H1 (cell line): Measurements from ENCODE around the gene SMC2. TPM values are rescaled to one million over a fixed set of nuclear protein-coding genes. Genes with fewer than 3 reads are reported as not detected.

Experiments
- CTCF ChIA-PET: fragments of 300-600 bp; sonication (Branson Sonifier 250); formaldehyde crosslinking; loops from one replicate; lab custom pipeline; 2021; ENCODE audit not compliant: partially characterized antibody; lab: Charles Lee
- POLR2A ChIA-PET: fragments of 300-600 bp; sonication (Branson Sonifier 250); formaldehyde crosslinking; loops from one replicate; lab custom pipeline; 2021; ENCODE audit warnings: inconsistent platforms; ENCODE audit not compliant: partially characterized antibody; lab: Charles Lee
- DNase-seq, 2 experiments: peaks; one replicate each; pipeline versions ENCODE4 v3.0.0 to v3.0.0-alpha.2; 2010 to 2022; ENCODE audit warnings: low spot score in 2 of 2, low read depth in 1 of 2, mixed read lengths in 1 of 2
- FAIRE-seq: peaks from 2 replicates; lab custom pipeline; 2011; peaks lifted over from hg19 to GRCh38; lab: Jason Lieb, UNC
- H2AFZ ChIP-seq: 2 replicates; pipeline ENCODE4 v1.8.1; 2012; ENCODE audit warnings: low read length, inconsistent platforms
- H2AK5ac ChIP-seq: 2 replicates; pipeline ENCODE4 v1.6.1; 2013; ENCODE audit warnings: low read depth, low read length
- H2BK120ac ChIP-seq: replicated peaks from 2 replicates; pipeline ENCODE3; 2013; ENCODE audit warnings: low read depth, low read length, inconsistent platforms
- H2BK12ac ChIP-seq: 2 replicates; pipeline ENCODE4 v1.6.1; 2013; ENCODE audit warnings: low read depth, low read length
- H2BK15ac ChIP-seq: 2 replicates; pipeline ENCODE4 v1.6.1; 2013; ENCODE audit warnings: low read length
- H2BK20ac ChIP-seq: 2 replicates; pipeline ENCODE4 v1.6.1; 2013; ENCODE audit warnings: low read length
- H2BK5ac ChIP-seq: 2 replicates; pipeline ENCODE4 v1.6.1; 2013; ENCODE audit warnings: low read depth, low read length
- H3K14ac ChIP-seq: 2 replicates; pipeline ENCODE4 v1.6.1; 2013; ENCODE audit warnings: inconsistent platforms; ENCODE audit not compliant: insufficient read length
- H3K18ac ChIP-seq: 2 replicates; pipeline ENCODE4 v1.6.1; 2013; ENCODE audit warnings: low read length; ENCODE audit errors: extremely low read depth
- H3K23ac ChIP-seq: 2 replicates; pipeline ENCODE4 v1.6.1; 2013; ENCODE audit warnings: inconsistent platforms; ENCODE audit not compliant: insufficient read length
- H3K23me2 ChIP-seq: 2 replicates; pipeline ENCODE4 v1.6.1; 2013; ENCODE audit warnings: low read depth, low read length
- H3K27ac ChIP-seq: 2 replicates; pipeline ENCODE4 v1.6.1; 2011; ENCODE audit warnings: low read depth, low read length, inconsistent platforms
- H3K27me3 ChIP-seq, 4 experiments: replicated peaks in 1 of 4; 1 replicate in 1 of 4; 2 replicates in 3 of 4; pipeline versions ENCODE4 v1.6.1 to v1.8.1; 2011 to 2013; ENCODE audit warnings: low read length in 3 of 4, mild to moderate bottlenecking in 3 of 4, inconsistent platforms in 2 of 4, mixed read lengths in 2 of 4, moderate library complexity in 1 of 4; ENCODE audit not compliant: control insufficient read depth in 3 of 4, insufficient read depth in 3 of 4; ENCODE audit errors: extremely low read depth in 1 of 4
- H3K36me3 ChIP-seq, 4 experiments: 2 replicates each; pipeline versions ENCODE4 v1.6.1 to v1.8.1; 2011 to 2013; ENCODE audit warnings: mild to moderate bottlenecking in 4 of 4, low read length in 3 of 4, moderate library complexity in 2 of 4, control low read depth in 1 of 4, inconsistent platforms in 1 of 4; ENCODE audit not compliant: insufficient read depth in 4 of 4, control insufficient read depth in 2 of 4
- H3K4ac ChIP-seq: replicated peaks from 2 replicates; pipeline ENCODE3; 2013; ENCODE audit warnings: low read length, low read depth, mixed read lengths, inconsistent platforms; ENCODE audit not compliant: insufficient read length
- H3K4me1 ChIP-seq, 4 experiments: replicated peaks in 1 of 4; 1 replicate in 1 of 4; 2 replicates in 3 of 4; pipeline versions ENCODE4 v1.6.1 to v1.8.1; 2011 to 2013; ENCODE audit warnings: low read length in 3 of 4, inconsistent platforms in 2 of 4, mixed read lengths in 1 of 4; ENCODE audit not compliant: insufficient read depth in 4 of 4, control insufficient read depth in 3 of 4
- H3K4me2 ChIP-seq, 2 experiments: 2 replicates each; pipeline versions ENCODE4 v1.6.1 to v1.8.1; 2011 to 2013; ENCODE audit warnings: low read depth in 2 of 2, low read length in 2 of 2, control low read depth in 1 of 2, inconsistent platforms in 1 of 2, mild to moderate bottlenecking in 1 of 2; ENCODE audit not compliant: insufficient read depth in 1 of 2
- H3K4me3 ChIP-seq, 4 experiments: fragments of 200-600, 300-600 bp in 1 of 4; sonication (generic), shearing (Covaris generic), sonication (Bioruptor Twin) in 1 of 4; 2 replicates each; pipeline versions ENCODE4 v1.5.1 to v1.8.1; 2011 to 2016; ENCODE audit warnings: low read length in 4 of 4, low read depth in 3 of 4, control low read depth in 2 of 4, inconsistent platforms in 2 of 4, mild to moderate bottlenecking in 2 of 4, mixed read lengths in 1 of 4, moderate library complexity in 1 of 4; ENCODE audit not compliant: insufficient read depth in 2 of 4; ENCODE audit errors: extremely low read depth in 1 of 4
- H3K56ac ChIP-seq: replicated peaks from 2 replicates; pipeline ENCODE3; 2013; ENCODE audit warnings: low read depth, mild to moderate bottlenecking, mixed read lengths, low read length, inconsistent platforms; ENCODE audit not compliant: insufficient read length
- H3K79me1 ChIP-seq: 2 replicates; pipeline ENCODE4 v1.6.1; 2013; ENCODE audit warnings: low read depth, low read length, control low read depth
- H3K79me2 ChIP-seq, 2 experiments: 2 replicates each; pipeline versions ENCODE4 v1.6.1 to v1.8.1; 2012 to 2013; ENCODE audit warnings: low read length in 2 of 2, mild to moderate bottlenecking in 2 of 2, inconsistent platforms in 1 of 2; ENCODE audit not compliant: insufficient read depth in 2 of 2, control insufficient read depth in 1 of 2
- H3K9ac ChIP-seq, 4 experiments: replicated peaks in 1 of 4; 1 replicate in 1 of 4; 2 replicates in 3 of 4; pipeline versions ENCODE4 v1.6.1 to v1.8.1; 2011 to 2013; ENCODE audit warnings: low read depth in 3 of 4, low read length in 3 of 4, control low read depth in 2 of 4, mild to moderate bottlenecking in 2 of 4, moderate library complexity in 2 of 4, inconsistent platforms in 1 of 4; ENCODE audit errors: extremely low read depth in 1 of 4
- H3K9me3 ChIP-seq, 2 experiments: 2 replicates each; pipeline versions ENCODE4 v1.6.1 to v1.8.1; 2012 to 2013; ENCODE audit warnings: mild to moderate bottlenecking in 2 of 2, moderate library complexity in 2 of 2, control low read depth in 1 of 2, inconsistent platforms in 1 of 2, low read depth in 1 of 2, low read length in 1 of 2, mixed read lengths in 1 of 2; ENCODE audit not compliant: insufficient read depth in 2 of 2
- H4K20me1 ChIP-seq, 2 experiments: replicated peaks in 1 of 2; 2 replicates each; pipeline versions ENCODE3 to v1.8.1; 2011 to 2013; ENCODE audit warnings: inconsistent platforms in 2 of 2, low read length in 2 of 2, mild to moderate bottlenecking in 1 of 2; ENCODE audit not compliant: insufficient read depth in 2 of 2, control insufficient read depth in 1 of 2
- H4K5ac ChIP-seq: 2 replicates; pipeline ENCODE4 v1.6.1; 2013; ENCODE audit warnings: low read length, low read depth, mixed read lengths, inconsistent platforms; ENCODE audit not compliant: insufficient read length
- H4K8ac ChIP-seq: 2 replicates; pipeline ENCODE4 v1.8.0; 2013; ENCODE audit warnings: mild to moderate bottlenecking, moderate library complexity, low read length, inconsistent platforms; ENCODE audit not compliant: insufficient read depth; ENCODE audit errors: extremely low read depth
- H4K91ac ChIP-seq: replicated peaks from 2 replicates; pipeline ENCODE3; 2013; ENCODE audit warnings: low read length, mixed read lengths, inconsistent platforms; ENCODE audit not compliant: insufficient read length
- CTBP2 ChIP-seq: IDR thresholded peaks from 2 replicates; pipeline ENCODE4 v1.7.0; 2011; ENCODE audit warnings: borderline replicate concordance, mild to moderate bottlenecking, moderate library complexity, mixed read lengths, low read length; ENCODE audit not compliant: insufficient read depth, insufficient read length
- FOSL1 ChIP-seq: IDR thresholded peaks from 2 replicates; pipeline ENCODE4 v1.6.1; 2011; ENCODE audit warnings: mild to moderate bottlenecking, low read depth, low read length, moderate library complexity; ENCODE audit not compliant: insufficient read depth
- JUN ChIP-seq: IDR thresholded peaks from 2 replicates; pipeline ENCODE4 v1.6.1; 2011; ENCODE audit warnings: low read depth, mild to moderate bottlenecking, improper control_type of control experiment, low read length
- MAFK ChIP-seq: IDR thresholded peaks from 2 replicates; pipeline ENCODE4 v1.6.1; 2012; ENCODE audit warnings: low read depth, mild to moderate bottlenecking, improper control_type of control experiment, low read length
- POU5F1 ChIP-seq: IDR thresholded peaks from 2 replicates; pipeline ENCODE4 v1.6.1; 2011; ENCODE audit warnings: low read depth, mild to moderate bottlenecking, low read length, moderate library complexity
- SP1 ChIP-seq: IDR thresholded peaks from 2 replicates; pipeline ENCODE4 v1.6.1; 2011; ENCODE audit warnings: low read depth, low read length
- SP2 ChIP-seq: IDR thresholded peaks from 2 replicates; pipeline ENCODE4 v1.6.1; 2012; ENCODE audit warnings: mild to moderate bottlenecking, low read length, inconsistent platforms
- SP4 ChIP-seq: IDR thresholded peaks from 2 replicates; pipeline ENCODE4 v1.6.1; 2012; ENCODE audit warnings: low read length, inconsistent platforms
- SRF ChIP-seq: IDR thresholded peaks from 2 replicates; pipeline ENCODE4 v1.6.1; 2011; ENCODE audit warnings: mild to moderate bottlenecking, low read depth, low read length, moderate library complexity
- TAF1 ChIP-seq: IDR thresholded peaks from 2 replicates; pipeline ENCODE4 v1.6.1; 2011; ENCODE audit warnings: mild to moderate bottlenecking, low read depth, low read length
- WGBS, 2 experiments: shearing (Covaris generic) in 1 of 2; methylation state at CpG; one replicate each; pipeline versions ENCODE4 v1.1.6 to v1.1.7; 2013 to 2015; ENCODE audit warnings: low lambda C conversion rate in 2 of 2, mixed read lengths in 2 of 2, inconsistent platforms in 1 of 2, low coverage in 1 of 2, missing lambda C conversion rate in 1 of 2; ENCODE audit not compliant: insufficient replicate concordance in 2 of 2, insufficient coverage in 1 of 2, insufficient read length in 1 of 2; ENCODE audit errors: extremely low coverage in 1 of 2, missing lambda C conversion rate in 1 of 2; 5-methylcytosine and 5-hydroxymethylcytosine counted together
- polyA plus RNA-seq, 7 experiments: library from polyadenylated mRNA; depleted of rRNA in 3 of 7; stranded (reverse) in 5 of 7; unstranded in 2 of 7; fragments of >200 nt in 5 of 7; fragments of 200-250 nt in 2 of 7; gene quantifications; 1 replicate in 5 of 7; 2 replicates in 1 of 7; 4 replicates in 1 of 7; pipeline versions ENCODE4 v1.2.1 to v1.2.3, GENCODE V29; 2011 to 2013; ENCODE audit warnings: missing spikeins in 2 of 7, mixed read lengths in 2 of 7
- total RNA-seq: library from RNA; stranded (reverse); fragmentation: NEBNext Ultra II Directional; extraction: Animal tissue kit (Norgen Biotek cat#: 25700); gene quantifications from 2 replicates; pipeline ENCODE4 v1.2.1, GENCODE V29; 2021
- TF ChIP-seq, protein P1 (sequence below): IDR thresholded peaks from 2 replicates; pipeline ENCODE4 v1.6.1; 2012; ENCODE audit warnings: low read length, inconsistent platforms
- TF ChIP-seq, protein P2 (sequence below): IDR thresholded peaks from 2 replicates; pipeline ENCODE4 v1.6.1; 2011; ENCODE audit warnings: low read depth, mild to moderate bottlenecking, low read length; ENCODE audit not compliant: insufficient read depth

Gene SMC2
- total and polyA plus RNA-seq, 2 of the 8 experiments (the other 6 are each of a cell fraction or from before 2014, with no cell fraction given): 7.5 to 39.8 TPM

DNA sequence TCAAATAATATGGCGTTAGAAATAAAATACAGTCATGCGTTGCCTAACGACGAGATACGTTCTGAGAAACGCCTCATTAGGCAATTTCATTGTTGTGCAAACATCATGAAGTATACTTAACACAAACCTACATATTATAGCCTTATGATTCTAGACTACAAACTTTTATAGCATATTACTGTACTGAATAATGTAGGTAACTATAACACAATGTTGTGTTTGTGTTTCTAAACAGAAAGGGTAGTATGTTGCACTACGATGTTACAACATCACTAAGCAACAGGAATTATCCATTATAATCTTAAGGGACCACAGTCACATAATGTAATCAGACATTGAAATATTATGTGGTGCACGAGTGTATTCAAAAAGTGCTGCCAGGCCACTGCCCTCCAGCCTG lies 3.0 kb upstream of the SMC2 start:
- ChIA-PET CTCF (interaction anchor here (0.8 to 2.2 kb wide), 2 partner anchors 30 to 295 kb away, joined by 3 to 8 read pairs; no protein-coding TSS in a partner anchor), POLR2A (interaction anchor here (1.2 kb wide), 2 partner anchors 10 to 30 kb away, joined by 3 to 6 read pairs; no protein-coding TSS in a partner anchor)
- Histone ChIP-seq H2BK12ac (no peak overlapping the region), H2BK15ac (no peak overlapping the region), H4K8ac (no peak overlapping the region), H3K56ac (no peak overlapping the region), H2BK5ac (no peak overlapping the region), H2BK120ac (no peak overlapping the region), H2AFZ (no peak overlapping the region), H3K9me3 (no peaks in the 10 kb centered on the region), H3K27me3 (no peaks in the 10 kb centered on the region), H4K5ac (no peak overlapping the region), H3K4me2 (no peak overlapping the region), H3K14ac (no peak overlapping the region), H2BK20ac (no peak overlapping the region), H3K4me1 (peaks cover 0 to 8% (median 2%) of the 10 kb centered on the region in 4 experiments; a peak in 3 of 7 replicates), H3K36me3 (no peaks in the 10 kb centered on the region), H3K79me2 (peaks cover 0 to 25% of the 10 kb centered on the region in 2 experiments; a peak in 3 of 4 replicates), H3K9ac (no peak overlapping the region), H2AK5ac (no peak overlapping the region), H4K91ac (no peak overlapping the region), H3K79me1 (0 out of 2 replicates have a peak, but pooled peaks cover 3% of the 10 kb centered on the region), H3K4ac (no peak overlapping the region), H3K4me3 (no peak overlapping the region), H3K23me2 (peaks cover 8% of the 10 kb centered on the region; the same call in 1 of the 2 replicates), H3K23ac (no peak overlapping the region), H3K18ac (no peak overlapping the region), H3K27ac (no peak overlapping the region), H4K20me1 (no peaks in the 10 kb centered on the region)
- no peak for DNase-seq
- FAIRE-seq: no peak
- WGBS, 2 experiments: 82% methylated on average over 8 of the region's 8 CpGs; no CpG with 5 or more reads in 1 of the 2 experiments
- TF ChIP-seq SRF (no peak), SP1 (no peak), SP2 (no peak), MAFK (no peak), FOSL1 (no peak), JUN (no peak), CTBP2 (no peak), POU5F1 (no peak), TAF1 (no peak), SP4 (no peak)
- TF ChIP-seq, protein P1, sequence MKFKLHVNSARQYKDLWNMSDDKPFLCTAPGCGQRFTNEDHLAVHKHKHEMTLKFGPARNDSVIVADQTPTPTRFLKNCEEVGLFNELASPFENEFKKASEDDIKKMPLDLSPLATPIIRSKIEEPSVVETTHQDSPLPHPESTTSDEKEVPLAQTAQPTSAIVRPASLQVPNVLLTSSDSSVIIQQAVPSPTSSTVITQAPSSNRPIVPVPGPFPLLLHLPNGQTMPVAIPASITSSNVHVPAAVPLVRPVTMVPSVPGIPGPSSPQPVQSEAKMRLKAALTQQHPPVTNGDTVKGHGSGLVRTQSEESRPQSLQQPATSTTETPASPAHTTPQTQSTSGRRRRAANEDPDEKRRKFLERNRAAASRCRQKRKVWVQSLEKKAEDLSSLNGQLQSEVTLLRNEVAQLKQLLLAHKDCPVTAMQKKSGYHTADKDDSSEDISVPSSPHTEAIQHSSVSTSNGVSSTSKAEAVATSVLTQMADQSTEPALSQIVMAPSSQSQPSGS: no peak
- TF ChIP-seq, protein P2, sequence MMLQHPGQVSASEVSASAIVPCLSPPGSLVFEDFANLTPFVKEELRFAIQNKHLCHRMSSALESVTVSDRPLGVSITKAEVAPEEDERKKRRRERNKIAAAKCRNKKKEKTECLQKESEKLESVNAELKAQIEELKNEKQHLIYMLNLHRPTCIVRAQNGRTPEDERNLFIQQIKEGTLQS: no peak
